ENCODE results near the gene LCOR.
"Not testable (repeated sequence)": the region's sequence is repeated elsewhere in the genome, so short reads cannot be mapped to it uniquely, and the experiment has no call there.

The LCOR gene

DNA sequence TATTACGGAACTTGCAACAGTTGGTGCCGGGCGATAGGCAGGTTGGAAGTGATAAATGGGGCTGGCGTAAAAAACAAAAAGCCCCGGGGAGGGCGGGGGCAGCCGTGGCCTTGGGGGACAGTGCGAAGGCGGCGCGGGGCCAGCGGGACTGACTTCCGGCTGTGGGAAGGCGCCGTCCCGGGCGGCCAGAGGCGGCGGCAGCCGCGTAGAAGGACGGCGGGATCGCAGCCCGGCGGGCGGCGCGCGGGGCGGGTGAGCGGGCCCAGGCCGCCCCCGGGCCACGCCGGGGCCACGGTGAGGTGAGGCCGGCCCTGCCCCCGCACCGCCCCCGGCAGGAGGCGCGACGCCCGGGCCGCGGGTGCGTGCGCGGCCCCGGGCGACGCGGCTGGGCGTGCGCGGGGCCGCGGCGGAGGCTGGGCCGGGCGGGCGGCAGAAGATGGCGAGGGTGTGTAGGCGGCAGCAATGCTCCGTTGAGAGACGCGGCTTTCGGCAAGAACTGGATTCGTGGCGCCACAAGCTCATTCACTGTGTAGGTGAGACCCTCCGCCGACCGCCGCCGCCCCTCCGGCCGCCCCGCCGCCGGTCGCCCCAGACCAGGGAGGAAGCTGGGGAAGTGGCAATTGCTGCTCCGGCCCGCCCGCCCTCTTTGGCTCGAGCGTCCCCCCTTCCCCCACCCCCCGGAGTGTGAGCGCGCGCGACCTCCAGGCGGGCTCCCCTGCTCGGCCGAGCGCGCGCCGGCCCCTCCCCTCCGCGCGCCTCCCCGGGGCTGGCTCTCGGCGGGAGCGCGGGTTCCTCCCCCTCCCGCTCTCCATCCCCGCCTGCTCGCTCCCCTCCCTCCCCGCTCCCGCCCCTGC is at the start of gene LCOR:
LCOR (plus strand) TSS at position 432 of the 854 bp plus-strand sequence. CDS start 116,760 bp downstream, outside the sequence.
- Histone ChIP-seq H3K36me3 (ENCODE audit: control insufficient read depth, low read depth, low read length) (no peaks in the 10 kb centered on the region), H3K4me3 (ENCODE audit: low read length) (peak within 1 kb of the TSS; percentile 68), H3K4me1 (ENCODE audit: control insufficient read depth, low read depth, low read length) (peaks cover 23% of the 10 kb centered on the region), H3K27ac (ENCODE audit: low read length) (no peak within 1 kb of the TSS), H3K9ac (ENCODE audit: low read length) (peak within 1 kb of the TSS; percentile 63), H3K9me3 (ENCODE audit: control insufficient read depth, low read depth, low read length) (no peaks in the 10 kb centered on the region), H3K27me3 (ENCODE audit: control insufficient read depth, insufficient read depth, low read length) (no peaks in the 10 kb centered on the region)

DNA sequence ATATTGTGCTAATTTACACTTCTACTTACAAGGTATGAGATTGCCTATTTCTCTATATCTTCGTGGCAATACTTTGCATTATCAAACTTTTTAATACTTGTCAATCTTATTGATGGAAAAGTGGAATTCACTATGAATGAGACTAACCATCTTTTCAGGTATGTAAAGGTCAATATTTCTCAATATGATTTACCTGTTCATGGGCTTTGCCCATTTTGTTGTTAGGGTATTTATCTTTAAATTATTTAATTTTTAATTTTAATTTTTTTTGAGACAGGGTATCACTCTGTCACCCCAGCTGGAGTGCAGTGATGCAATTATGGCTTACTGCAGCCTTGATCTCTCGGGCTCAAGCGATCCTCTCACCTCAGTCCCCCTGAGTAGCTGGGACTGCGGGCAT is 47.8 kb upstream of the LCOR start:
- H3K36me3 ChIP-seq (ENCODE audit: control insufficient read depth, low read depth, low read length) = no peaks in the 10 kb centered on the region
- peaks cover 3% of the 10 kb centered on the region for H3K9me3 ChIP-seq (ENCODE audit: control insufficient read depth, low read depth, low read length)
- H3K27me3 ChIP-seq (ENCODE audit: control insufficient read depth, insufficient read depth, low read length) = no peaks in the 10 kb centered on the region
- H3K4me1 ChIP-seq (ENCODE audit: control insufficient read depth, low read depth, low read length) = no peaks in the 10 kb centered on the region
- H3K4me3 ChIP-seq (ENCODE audit: low read length) = no peak overlapping the region
- no peak overlapping the region for H3K9ac ChIP-seq (ENCODE audit: low read length)
- no peak overlapping the region for H3K27ac ChIP-seq (ENCODE audit: low read length)

DNA sequence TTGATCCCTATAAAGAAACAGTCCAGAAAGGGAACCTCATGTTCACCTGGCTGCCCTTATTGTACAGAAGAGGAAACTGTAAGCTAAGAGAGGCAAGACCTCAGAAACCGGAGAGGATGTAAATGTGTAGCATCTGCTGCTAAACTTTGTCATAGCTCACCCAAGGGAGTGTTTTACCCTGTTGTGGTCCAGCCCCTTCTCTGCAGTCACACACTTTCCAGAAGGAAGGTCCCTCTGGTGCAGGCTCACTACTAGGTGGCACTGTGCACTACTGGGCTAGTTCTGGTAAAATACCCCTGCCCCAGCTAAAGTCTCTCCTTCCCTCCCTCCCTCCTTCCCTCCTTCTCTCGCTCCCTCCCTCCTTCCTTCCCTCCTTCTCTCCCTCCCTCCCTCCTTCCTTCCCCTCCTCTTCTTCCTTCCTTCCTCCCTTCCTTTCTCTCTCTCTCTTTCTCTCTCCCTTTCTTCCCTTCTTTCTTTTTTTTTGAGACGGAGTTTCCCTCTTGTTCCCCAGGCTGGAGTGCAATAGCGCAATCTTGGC is 42.5 kb upstream of the LCOR start:
- Histone ChIP-seq H3K9me3 (ENCODE audit: control insufficient read depth, low read depth, low read length) (peaks cover under 1% of the 10 kb centered on the region), H3K4me3 (ENCODE audit: low read length) (no peak overlapping the region), H3K27ac (ENCODE audit: low read length) (no peak overlapping the region), H3K36me3 (ENCODE audit: control insufficient read depth, low read depth, low read length) (no peaks in the 10 kb centered on the region), H3K27me3 (ENCODE audit: control insufficient read depth, insufficient read depth, low read length) (no peaks in the 10 kb centered on the region), H3K4me1 (ENCODE audit: control insufficient read depth, low read depth, low read length) (no peaks in the 10 kb centered on the region), H3K9ac (ENCODE audit: low read length) (no peak overlapping the region)

DNA sequence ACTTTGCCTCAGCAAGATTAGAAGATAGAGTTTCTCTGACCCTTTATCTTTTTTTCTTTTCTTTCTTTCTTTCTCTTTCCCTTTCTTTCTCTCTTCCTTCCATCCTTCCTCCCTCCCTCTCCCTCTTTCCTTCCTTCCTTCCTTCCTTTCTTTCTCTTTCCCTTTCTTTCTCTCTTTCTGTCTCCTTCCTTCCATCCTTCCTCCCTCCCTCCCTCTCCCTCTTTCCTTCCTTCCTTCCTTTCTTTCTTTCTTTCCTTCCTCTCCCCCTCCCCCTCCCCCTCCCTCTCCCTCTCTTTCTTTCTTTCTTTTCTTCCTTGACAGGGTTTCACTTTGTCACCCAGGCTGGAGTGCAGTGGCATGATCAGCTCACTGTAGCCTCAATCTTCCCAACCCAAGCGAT is 40.2 kb upstream of the LCOR start:
- Histone ChIP-seq H3K27ac (ENCODE audit: low read length) (no peak overlapping the region), H3K9me3 (ENCODE audit: control insufficient read depth, low read depth, low read length) (no peaks in the 10 kb centered on the region), H3K36me3 (ENCODE audit: control insufficient read depth, low read depth, low read length) (no peaks in the 10 kb centered on the region)

DNA sequence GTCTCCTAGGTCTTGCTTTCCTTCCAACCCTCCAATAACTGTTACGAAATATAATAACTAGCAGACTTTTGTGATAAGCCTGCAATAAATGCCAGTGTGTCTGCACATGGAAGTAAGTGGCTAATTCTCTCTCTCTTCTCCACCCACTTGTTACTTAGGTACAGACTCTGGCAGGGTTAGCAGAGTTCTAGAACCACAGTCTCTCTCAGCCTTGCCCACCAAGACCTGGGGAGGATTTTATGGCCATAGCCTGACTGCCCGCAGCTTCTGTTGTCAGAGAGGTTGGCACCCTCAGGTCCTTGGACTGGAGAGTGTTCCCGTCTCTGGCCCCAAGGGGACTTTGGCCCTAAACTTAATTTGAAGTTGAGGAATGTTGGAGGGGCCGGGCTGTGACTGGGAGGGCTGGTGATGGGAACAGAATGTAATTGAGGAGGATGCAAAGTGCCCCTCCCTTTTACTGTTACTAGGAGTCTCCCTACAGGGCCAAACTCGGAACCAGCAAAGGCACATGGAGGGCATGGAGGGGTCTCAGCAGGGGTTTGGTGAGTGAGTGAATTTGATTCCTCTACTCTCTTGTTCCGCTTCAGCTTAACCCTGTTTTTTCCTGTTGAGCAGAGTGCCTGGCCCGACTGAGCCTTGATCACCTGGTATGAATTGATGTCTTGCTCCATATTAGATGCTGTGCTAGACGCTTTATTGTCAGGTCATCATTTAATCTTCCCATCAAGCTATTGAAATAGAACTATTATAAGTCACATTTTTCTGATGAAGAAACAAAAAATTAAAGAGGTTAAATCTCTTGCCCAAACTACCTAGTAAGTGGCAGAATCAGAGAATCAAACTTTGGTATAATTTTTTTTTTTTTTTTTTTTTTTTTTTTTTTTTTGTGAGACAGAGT is 37.0 kb upstream of the LCOR start:
- H3K4me1 ChIP-seq (ENCODE audit: control insufficient read depth, low read depth, low read length) = no peaks in the 10 kb centered on the region
- no peaks in the 10 kb centered on the region for H3K36me3 ChIP-seq (ENCODE audit: control insufficient read depth, low read depth, low read length)
- no peaks in the 10 kb centered on the region for H3K27me3 ChIP-seq (ENCODE audit: control insufficient read depth, insufficient read depth, low read length)
- no peak overlapping the region for H3K27ac ChIP-seq (ENCODE audit: low read length)
- H3K9ac ChIP-seq (ENCODE audit: low read length) = no peak overlapping the region
- H3K4me3 ChIP-seq (ENCODE audit: low read length) = no peak overlapping the region
- no peaks in the 10 kb centered on the region for H3K9me3 ChIP-seq (ENCODE audit: control insufficient read depth, low read depth, low read length)

More for the DNA sequence above, 40.2 kb upstream of the LCOR start:
- Histone ChIP-seq H3K9ac (ENCODE audit: low read length) (no peak overlapping the region), H3K27me3 (ENCODE audit: control insufficient read depth, insufficient read depth, low read length) (no peaks in the 10 kb centered on the region), H3K4me1 (ENCODE audit: control insufficient read depth, low read depth, low read length) (no peaks in the 10 kb centered on the region), H3K4me3 (ENCODE audit: low read length) (no peak overlapping the region)

DNA sequence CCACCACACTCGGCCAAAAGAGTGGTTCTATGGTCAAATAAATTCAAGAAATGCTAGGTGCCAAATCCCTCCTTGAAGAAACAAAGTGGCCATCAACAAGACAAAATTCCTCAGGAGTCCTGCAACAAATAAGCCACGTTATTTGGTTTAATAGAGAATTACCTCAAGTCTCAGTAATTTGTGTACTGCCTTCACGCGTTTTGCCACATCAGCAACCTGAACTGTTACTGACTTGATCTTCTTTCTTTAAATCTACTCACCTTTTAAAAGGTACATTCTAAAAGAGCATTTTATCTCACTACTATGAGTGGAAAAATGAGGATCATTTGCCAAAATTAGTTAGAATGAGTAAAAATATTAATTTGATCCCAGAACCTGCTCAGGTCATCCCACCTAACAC is 34.6 kb upstream of the LCOR start:
- no peak overlapping the region for H3K4me3 ChIP-seq (ENCODE audit: low read length)
- H3K4me1 ChIP-seq (ENCODE audit: control insufficient read depth, low read depth, low read length) = no peaks in the 10 kb centered on the region
- no peaks in the 10 kb centered on the region for H3K9me3 ChIP-seq (ENCODE audit: control insufficient read depth, low read depth, low read length)
- H3K27ac ChIP-seq (ENCODE audit: low read length) = no peak overlapping the region
- H3K9ac ChIP-seq (ENCODE audit: low read length) = no peak overlapping the region
- no peaks in the 10 kb centered on the region for H3K36me3 ChIP-seq (ENCODE audit: control insufficient read depth, low read depth, low read length)
- H3K27me3 ChIP-seq (ENCODE audit: control insufficient read depth, insufficient read depth, low read length) = no peaks in the 10 kb centered on the region

DNA sequence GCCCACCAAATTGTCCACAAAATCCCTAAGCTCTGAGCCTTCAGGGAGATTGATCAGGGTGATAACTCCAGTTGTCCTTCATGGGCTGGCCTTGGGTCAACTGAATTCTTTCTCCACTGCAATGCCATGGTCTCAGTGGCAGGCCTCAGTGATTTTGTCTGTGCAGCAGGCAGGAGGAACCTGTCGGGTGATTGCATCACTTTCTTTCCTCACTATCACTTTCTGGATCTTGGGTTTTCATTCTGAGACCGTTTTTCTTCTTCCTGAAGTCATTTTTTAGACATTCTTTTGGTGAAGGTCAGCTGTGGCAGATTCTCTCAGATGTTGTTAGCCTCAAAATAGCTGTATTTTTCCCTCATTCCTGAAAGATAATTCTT is 28.8 kb upstream of the LCOR start:
- no peaks in the 10 kb centered on the region for H3K36me3 ChIP-seq (ENCODE audit: control insufficient read depth, low read depth, low read length)
- H3K9me3 ChIP-seq (ENCODE audit: control insufficient read depth, low read depth, low read length) = no peaks in the 10 kb centered on the region
- no peak overlapping the region for H3K4me3 ChIP-seq (ENCODE audit: low read length)
- H3K27me3 ChIP-seq (ENCODE audit: control insufficient read depth, insufficient read depth, low read length) = no peaks in the 10 kb centered on the region
- H3K4me1 ChIP-seq (ENCODE audit: control insufficient read depth, low read depth, low read length) = no peaks in the 10 kb centered on the region
- no peak overlapping the region for H3K27ac ChIP-seq (ENCODE audit: low read length)
- no peak overlapping the region for H3K9ac ChIP-seq (ENCODE audit: low read length)

DNA sequence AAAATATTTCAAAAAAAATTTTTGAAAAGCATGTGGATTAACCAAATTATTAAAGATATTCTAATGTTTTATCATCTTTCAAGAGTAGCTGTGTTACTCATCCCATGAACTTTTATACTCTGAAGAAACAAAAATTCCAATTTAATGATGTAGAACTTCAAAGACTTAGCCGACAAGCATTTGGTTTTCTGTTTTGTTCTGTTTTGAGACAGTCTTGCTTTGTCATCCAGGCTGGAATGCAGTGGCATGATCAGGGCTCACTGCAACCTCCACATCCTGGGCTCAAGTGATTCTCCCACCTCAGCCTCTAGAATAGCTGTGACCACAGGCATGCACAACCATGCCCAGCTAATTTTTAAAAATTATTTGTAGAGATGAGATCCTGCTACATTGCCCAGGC is 17.8 kb upstream of the LCOR start:
- H3K27me3 ChIP-seq (ENCODE audit: control insufficient read depth, insufficient read depth, low read length) = no peaks in the 10 kb centered on the region
- no peak overlapping the region for H3K9ac ChIP-seq (ENCODE audit: low read length)
- no peaks in the 10 kb centered on the region for H3K36me3 ChIP-seq (ENCODE audit: control insufficient read depth, low read depth, low read length)
- H3K9me3 ChIP-seq (ENCODE audit: control insufficient read depth, low read depth, low read length) = no peaks in the 10 kb centered on the region
- H3K4me3 ChIP-seq (ENCODE audit: low read length) = no peak overlapping the region
- H3K4me1 ChIP-seq (ENCODE audit: control insufficient read depth, low read depth, low read length) = no peaks in the 10 kb centered on the region
- no peak overlapping the region for H3K27ac ChIP-seq (ENCODE audit: low read length)

DNA sequence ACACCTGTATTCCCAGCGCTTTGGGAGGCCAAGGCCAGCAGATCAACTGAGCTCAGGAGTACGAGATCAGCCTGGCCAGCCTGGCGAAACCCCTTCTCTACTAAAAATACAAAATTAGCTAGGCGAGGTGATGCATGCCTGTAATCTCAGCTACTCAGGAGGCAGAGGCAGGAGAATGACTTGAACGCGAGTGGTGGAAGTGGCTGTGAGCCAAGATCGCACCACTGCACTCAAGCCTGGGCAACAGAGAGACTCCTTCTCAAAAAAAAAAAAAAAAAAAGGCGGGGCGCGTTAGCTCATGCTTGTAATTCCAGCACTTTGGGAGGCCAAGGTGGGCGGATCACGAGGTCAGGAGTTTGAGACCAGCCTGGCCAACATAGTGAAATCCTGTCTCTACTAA is 13.1 kb upstream of the LCOR start:
- not testable (repeated sequence) for H3K4me1 ChIP-seq (ENCODE audit: control insufficient read depth, low read depth, low read length); H3K4me3 ChIP-seq (ENCODE audit: low read length)

DNA sequence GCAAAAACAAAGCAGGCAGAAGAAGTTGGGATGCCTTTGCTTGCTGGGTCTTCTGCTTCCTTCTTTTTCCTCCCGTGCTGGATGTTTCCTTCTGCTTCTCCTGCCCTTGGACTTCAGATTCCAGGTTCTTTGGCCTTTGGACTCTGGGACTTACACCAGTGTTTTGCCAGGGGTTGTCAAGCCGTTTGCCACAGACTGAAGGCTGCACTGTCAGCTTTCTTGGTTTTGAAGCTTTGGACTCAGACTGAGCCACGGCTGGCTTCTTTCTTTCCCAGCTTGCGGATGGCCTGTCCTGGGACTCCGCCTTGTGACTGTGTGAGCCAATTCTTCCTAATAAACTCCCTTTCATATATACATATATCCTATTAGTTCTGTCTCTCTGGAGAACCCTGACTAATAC is 11.3 kb upstream of the LCOR start:
- H3K27me3 ChIP-seq (ENCODE audit: control insufficient read depth, insufficient read depth, low read length) = no peaks in the 10 kb centered on the region
- H3K4me1 ChIP-seq (ENCODE audit: control insufficient read depth, low read depth, low read length) = no peaks in the 10 kb centered on the region
- H3K9me3 ChIP-seq (ENCODE audit: control insufficient read depth, low read depth, low read length) = no peaks in the 10 kb centered on the region
- H3K9ac ChIP-seq (ENCODE audit: low read length) = no peak overlapping the region
- no peak overlapping the region for H3K27ac ChIP-seq (ENCODE audit: low read length)
- no peak overlapping the region for H3K4me3 ChIP-seq (ENCODE audit: low read length)
- no peaks in the 10 kb centered on the region for H3K36me3 ChIP-seq (ENCODE audit: control insufficient read depth, low read depth, low read length)

More for the DNA sequence above, 13.1 kb upstream of the LCOR start:
- not testable (repeated sequence) for H3K9me3 ChIP-seq (ENCODE audit: control insufficient read depth, low read depth, low read length); H3K36me3 ChIP-seq (ENCODE audit: control insufficient read depth, low read depth, low read length); H3K9ac ChIP-seq (ENCODE audit: low read length); H3K27me3 ChIP-seq (ENCODE audit: control insufficient read depth, insufficient read depth, low read length); H3K27ac ChIP-seq (ENCODE audit: low read length)

DNA sequence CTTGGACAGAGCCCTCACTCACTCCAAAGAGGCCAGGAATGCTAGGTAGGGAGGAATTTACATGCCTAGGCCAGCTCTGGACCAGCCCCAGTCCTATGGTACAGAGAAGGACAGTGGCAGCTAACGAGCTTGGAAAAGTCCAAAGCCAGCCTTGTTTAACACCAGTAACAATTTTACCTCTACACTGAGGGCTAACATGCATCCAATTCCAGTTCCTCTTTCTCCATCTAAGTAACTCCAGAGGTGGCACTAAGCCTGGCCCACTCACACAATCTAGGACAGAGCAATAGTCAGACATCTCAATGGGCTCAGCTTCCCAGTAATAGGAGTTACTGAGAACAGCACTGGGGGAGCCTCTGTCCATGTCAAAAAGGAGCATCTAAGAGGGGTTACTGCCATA is 5.7 kb upstream of the LCOR start:
- Histone ChIP-seq H3K36me3 (ENCODE audit: control insufficient read depth, low read depth, low read length) (no peaks in the 10 kb centered on the region), H3K4me3 (ENCODE audit: low read length) (no peak overlapping the region), H3K27me3 (ENCODE audit: control insufficient read depth, insufficient read depth, low read length) (no peaks in the 10 kb centered on the region), H3K9ac (ENCODE audit: low read length) (no peak overlapping the region), H3K4me1 (ENCODE audit: control insufficient read depth, low read depth, low read length) (peaks cover 7% of the 10 kb centered on the region), H3K27ac (ENCODE audit: low read length) (no peak overlapping the region), H3K9me3 (ENCODE audit: control insufficient read depth, low read depth, low read length) (no peaks in the 10 kb centered on the region)
